Activated CD8-positive, alpha-beta T cell treated with anti-CD3 and anti-CD28 coated beads for 36 hours (primary cell): ENCODE results near the gene RALGAPA1. TPM values are rescaled to one million over a fixed set of nuclear protein-coding genes. Genes with fewer than 3 reads are reported as not detected.
"Not testable (repeated sequence)": the region's sequence is repeated elsewhere in the genome, so short reads cannot be mapped to it uniquely, and the experiment has no call there.

Source experiments
- ATAC-seq: fragments of 200-7000 bp; cut with Tn5 transposase; one replicate; pipeline ENCODE4 v1.10.0; 2021; ENCODE audit warnings: mild to moderate bottlenecking, moderate library complexity
- CTCF ChIA-PET: fragments of 350-600 bp; sonication (Branson Sonifier 250); formaldehyde crosslinking; loops from one replicate; lab custom pipeline; 2021; ENCODE audit warnings: antibody characterized with exemption; lab: Charles Lee
- POLR2A ChIA-PET: fragments of 350-600 bp; sonication (Branson Sonifier 250); formaldehyde crosslinking; loops from one replicate; lab custom pipeline; 2021; ENCODE audit warnings: antibody characterized with exemption; lab: Charles Lee
- DNase-seq: peaks from one replicate; pipeline ENCODE4 v3.0.0-alpha.2; 2020
- H3K27ac Mint-ChIP-seq: one replicate; pipeline ENCODE4 v1.8.0; 2021; ENCODE audit warnings: mild to moderate bottlenecking, mixed read lengths
- H3K27me3 Mint-ChIP-seq: one replicate; pipeline ENCODE4 v1.8.0; 2021; ENCODE audit warnings: mixed read lengths
- H3K36me3 Mint-ChIP-seq: one replicate; pipeline ENCODE4 v1.8.0; 2021; ENCODE audit warnings: low read depth, mixed read lengths
- H3K4me1 Mint-ChIP-seq: one replicate; pipeline ENCODE4 v1.8.0; 2021; ENCODE audit warnings: low read depth, mixed read lengths
- H3K4me3 Mint-ChIP-seq: one replicate; pipeline ENCODE4 v1.8.0; 2021; ENCODE audit warnings: mild to moderate bottlenecking, moderate library complexity, mixed read lengths
- H3K9me3 Mint-ChIP-seq: one replicate; pipeline ENCODE4 v1.8.0; 2021; ENCODE audit warnings: mixed read lengths
- intact Hi-C: fragments of 100-400 bp; cut with micrococcal nuclease; formaldehyde crosslinking; loops from one replicate; pipeline ENCODE4 v1.10.0; 2022
- total RNA-seq, 2 experiments: library from RNA; stranded (reverse); gene quantifications; one replicate each; pipeline ENCODE4 v1.2.3, GENCODE V29; 2021
- TF ChIP-seq, protein P1 (sequence below): fragments of 200-600 bp; IDR thresholded peaks from one replicate; pipeline ENCODE4 v1.8.0; 2022; ENCODE audit warnings: antibody characterized with exemption, mild to moderate bottlenecking

Gene RALGAPA1
- total RNA-seq, 2 experiments from 2014 or later: 23.7 to 26.5 TPM

DNA sequence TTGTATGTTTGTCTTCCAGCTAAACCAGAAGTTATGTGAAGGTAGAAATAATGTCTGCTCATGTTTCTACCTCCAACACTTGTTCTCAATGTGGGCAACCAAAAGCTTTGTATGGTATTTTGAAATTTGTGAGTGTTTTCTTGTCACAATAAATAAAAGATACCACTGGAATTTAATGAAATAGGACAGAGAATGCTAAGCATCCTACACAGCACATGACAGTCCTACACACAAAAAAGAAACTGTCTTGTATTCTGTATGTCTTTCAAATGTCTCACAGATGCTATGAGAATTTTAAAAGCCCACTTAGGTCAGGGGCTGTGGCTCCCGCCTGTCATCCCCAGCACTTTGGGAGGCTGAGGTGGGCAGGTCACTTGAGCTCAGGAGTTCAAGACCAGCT is 68.9 kb downstream of the RALGAPA1 start:
- intact Hi-C loops: loop anchor here (10.0 kb wide), 1 partner anchor 65 kb away; the partner anchor contains the start of gene RALGAPA1
- H3K36me3 Mint-ChIP-seq: peaks cover 27% of the 10 kb centered on the region
- no peak overlapping the region for H3K4me3 Mint-ChIP-seq
- DNase-seq (no peak), ATAC-seq (no peak)
- CTCF ChIA-PET: interaction anchor here (1.0 to 1.2 kb wide), 2 partner anchors 8 to 82 kb away, joined by 3 read pairs; no protein-coding TSS in a partner anchor
- no peak overlapping the region for H3K27ac Mint-ChIP-seq
- H3K27me3 Mint-ChIP-seq: no peaks in the 10 kb centered on the region
- H3K9me3 Mint-ChIP-seq: no peaks in the 10 kb centered on the region
- peaks cover 15% of the 10 kb centered on the region for H3K4me1 Mint-ChIP-seq
- TF ChIP-seq, protein P1, sequence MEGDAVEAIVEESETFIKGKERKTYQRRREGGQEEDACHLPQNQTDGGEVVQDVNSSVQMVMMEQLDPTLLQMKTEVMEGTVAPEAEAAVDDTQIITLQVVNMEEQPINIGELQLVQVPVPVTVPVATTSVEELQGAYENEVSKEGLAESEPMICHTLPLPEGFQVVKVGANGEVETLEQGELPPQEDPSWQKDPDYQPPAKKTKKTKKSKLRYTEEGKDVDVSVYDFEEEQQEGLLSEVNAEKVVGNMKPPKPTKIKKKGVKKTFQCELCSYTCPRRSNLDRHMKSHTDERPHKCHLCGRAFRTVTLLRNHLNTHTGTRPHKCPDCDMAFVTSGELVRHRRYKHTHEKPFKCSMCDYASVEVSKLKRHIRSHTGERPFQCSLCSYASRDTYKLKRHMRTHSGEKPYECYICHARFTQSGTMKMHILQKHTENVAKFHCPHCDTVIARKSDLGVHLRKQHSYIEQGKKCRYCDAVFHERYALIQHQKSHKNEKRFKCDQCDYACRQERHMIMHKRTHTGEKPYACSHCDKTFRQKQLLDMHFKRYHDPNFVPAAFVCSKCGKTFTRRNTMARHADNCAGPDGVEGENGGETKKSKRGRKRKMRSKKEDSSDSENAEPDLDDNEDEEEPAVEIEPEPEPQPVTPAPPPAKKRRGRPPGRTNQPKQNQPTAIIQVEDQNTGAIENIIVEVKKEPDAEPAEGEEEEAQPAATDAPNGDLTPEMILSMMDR: no peak
- POLR2A ChIA-PET: interaction anchor here (0.6 kb wide), 1 partner anchor 1688 kb away, joined by 3 read pairs; no protein-coding TSS in a partner anchor

- H3K9me3 Mint-ChIP-seq, H3K27me3 Mint-ChIP-seq, intact Hi-C loops, H3K4me3 Mint-ChIP-seq, DNase-seq, CTCF ChIA-PET, H3K4me1 Mint-ChIP-seq, H3K27ac Mint-ChIP-seq, POLR2A ChIA-PET, ATAC-seq: not testable (repeated sequence)
- peaks cover 33% of the 10 kb centered on the region for H3K36me3 Mint-ChIP-seq
Measured at GRCh38 chr14:35735163-35735562, 73.9 kb downstream of the RALGAPA1 start.

DNA sequence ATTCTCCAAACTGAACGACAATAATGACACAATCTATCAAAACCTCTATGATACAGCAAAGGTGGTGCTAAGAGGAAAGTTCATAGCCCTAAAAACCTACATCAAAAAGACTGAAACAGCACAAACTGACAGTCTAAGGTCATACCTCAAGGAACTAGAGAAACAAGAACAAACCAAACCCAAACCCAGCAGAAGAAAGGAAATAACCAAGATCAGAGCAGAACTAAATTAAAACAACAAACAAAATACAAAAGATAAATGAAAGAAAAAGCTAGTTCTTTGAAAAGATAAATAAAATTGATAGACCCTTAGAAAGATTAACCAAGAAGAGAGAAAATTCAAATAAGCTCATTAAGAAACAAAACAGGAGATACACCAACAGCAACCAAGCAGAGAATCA is 75.6 kb downstream of the RALGAPA1 start:
- CTCF ChIA-PET, POLR2A ChIA-PET, H3K9me3 Mint-ChIP-seq, DNase-seq, H3K4me1 Mint-ChIP-seq, intact Hi-C loops, H3K27ac Mint-ChIP-seq, H3K4me3 Mint-ChIP-seq, ATAC-seq, H3K27me3 Mint-ChIP-seq: not testable (repeated sequence)
- H3K36me3 Mint-ChIP-seq: peaks cover 42% of the 10 kb centered on the region

- peaks cover 34% of the 10 kb centered on the region for H3K36me3 Mint-ChIP-seq
- ChIA-PET CTCF (interaction anchor here (1.1 kb wide), 1 partner anchor 23 kb away, joined by 3 read pairs; no protein-coding TSS in a partner anchor), POLR2A (no interaction called here)
- TF ChIP-seq, protein P1: no peak
- H3K4me1 Mint-ChIP-seq: peaks cover 3% of the 10 kb centered on the region
- H3K4me3 Mint-ChIP-seq: no peak overlapping the region
- no peaks in the 10 kb centered on the region for H3K27me3 Mint-ChIP-seq
- no peak for ATAC-seq
- H3K9me3 Mint-ChIP-seq: no peaks in the 10 kb centered on the region
- no peak overlapping the region for H3K27ac Mint-ChIP-seq
- intact Hi-C loops: no loop called here
- no peak for DNase-seq
Measured at GRCh38 chr14:35730871-35731270, 78.2 kb downstream of the RALGAPA1 start.

GRCh38 chr14:35727764-35728163 is 81.3 kb downstream of the RALGAPA1 start:
- Mint-ChIP-seq H3K27ac (no peak overlapping the region), H3K27me3 (no peaks in the 10 kb centered on the region), H3K9me3 (no peaks in the 10 kb centered on the region), H3K4me3 (no peak overlapping the region), H3K36me3 (peaks cover 14% of the 10 kb centered on the region), H3K4me1 (no peaks in the 10 kb centered on the region)
- intact Hi-C loops: no loop called here
- CTCF ChIA-PET: interaction anchor here (1.3 to 2.0 kb wide), 3 partner anchors 15 to 91 kb away, joined by 3 to 5 read pairs (median 4); no protein-coding TSS in a partner anchor
- TF ChIP-seq, protein P1: no peak
- ATAC-seq (no peak), DNase-seq (no peak)
- POLR2A ChIA-PET: interaction anchor here (1.0 kb wide), 1 partner anchor 131 kb away, joined by 3 read pairs; no protein-coding TSS in a partner anchor

DNA sequence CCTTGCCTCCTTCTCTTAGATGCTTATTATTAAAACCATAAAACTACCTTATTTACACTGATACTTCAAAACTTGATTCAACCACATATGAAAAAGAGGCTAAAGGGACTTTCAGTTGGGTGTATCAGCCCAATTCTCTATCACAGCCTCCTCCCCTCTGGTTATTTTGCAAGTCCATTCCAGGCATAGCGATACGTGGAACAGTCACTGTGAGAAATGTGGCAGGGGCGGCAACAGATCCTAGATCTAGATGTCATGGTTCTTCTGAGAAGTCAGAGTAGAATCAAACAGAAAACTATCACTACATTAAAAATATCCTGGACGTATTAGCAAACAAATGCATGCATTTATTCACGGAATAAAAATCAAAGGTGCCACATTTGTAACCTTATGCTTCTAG is 83.2 kb downstream of the RALGAPA1 start:
- H3K9me3 Mint-ChIP-seq: no peaks in the 10 kb centered on the region
- no peak overlapping the region for H3K4me3 Mint-ChIP-seq
- H3K36me3 Mint-ChIP-seq: peaks cover 17% of the 10 kb centered on the region
- H3K27ac Mint-ChIP-seq: peak overlapping the region; percentile 16
- H3K4me1 Mint-ChIP-seq: no peaks in the 10 kb centered on the region
- no peak for DNase-seq
- no peaks in the 10 kb centered on the region for H3K27me3 Mint-ChIP-seq
- CTCF ChIA-PET: interaction anchor here (0.7 to 1.6 kb wide), 3 partner anchors 37 to 92 kb away, joined by 3 read pairs; no protein-coding TSS in a partner anchor
- TF ChIP-seq, protein P1: no peak
- intact Hi-C loops: no loop called here
- no peak for ATAC-seq
- POLR2A ChIA-PET: interaction anchor here (0.7 kb wide), 1 partner anchor 119 kb away, joined by 3 read pairs; no protein-coding TSS in a partner anchor
